ENCODE data around the gene C3orf18.
A peak's percentile ranks its signal among the peaks of the same experiment; 100 is the strongest.

C3orf18 gene

DNA sequence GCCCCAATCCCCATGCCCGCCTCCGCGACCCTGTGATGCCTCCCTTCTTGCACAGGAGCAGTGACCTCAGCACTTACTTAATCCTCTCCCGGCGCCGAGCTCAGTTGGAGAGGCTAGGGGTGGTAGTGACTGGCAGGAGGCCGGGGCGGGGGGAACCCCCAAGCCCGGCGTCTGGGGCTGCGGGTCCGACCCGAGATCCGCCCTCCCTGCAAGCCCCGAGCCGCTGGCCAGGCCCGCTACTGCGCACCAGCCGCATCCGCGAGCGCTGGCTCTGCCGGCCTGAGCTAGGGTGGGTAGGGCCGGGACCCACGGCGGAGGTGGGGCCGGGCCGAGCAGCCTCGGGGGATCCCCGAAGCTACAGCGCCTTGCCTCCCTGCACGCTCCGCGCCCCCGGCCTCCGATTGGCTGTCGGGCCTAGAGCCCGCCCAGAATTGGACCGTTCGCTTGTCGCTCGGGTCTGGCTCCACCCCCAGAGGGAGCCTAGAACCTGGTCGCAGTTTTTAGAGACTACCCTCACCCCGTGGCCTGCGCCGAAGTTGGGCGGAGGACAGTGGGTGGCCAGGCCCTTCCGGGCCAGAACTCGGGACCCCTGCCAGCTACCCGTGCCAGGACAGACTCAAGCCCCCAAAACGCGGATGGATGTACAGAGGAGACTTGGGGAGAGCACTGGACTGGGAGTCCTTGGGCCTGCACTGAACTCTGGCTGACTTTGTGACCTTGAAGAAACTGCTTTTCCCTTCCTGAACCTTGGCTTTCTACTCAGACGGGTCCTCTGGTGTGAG lies at the start of gene C3orf18:
TSS of gene C3orf18 (minus strand) at position 362 of the 782 bp plus-strand sequence. CDS start 2,048 bp downstream, outside the sequence.
- Histone ChIP-seq H3K4me3 (ENCODE audit: low read depth, low read length) (peak within 1 kb of the TSS; percentile 92), H3K27me3 (ENCODE audit: control insufficient read depth, insufficient read depth, low read length) (peaks cover 10% of the 10 kb centered on the region), H3K4me1 (ENCODE audit: control insufficient read depth, insufficient read depth, low read length) (peaks cover 4% of the 10 kb centered on the region), H3K36me3 (ENCODE audit: control insufficient read depth, insufficient read depth, low read length) (no peaks in the 10 kb centered on the region), H3K9ac (ENCODE audit: low read depth, low read length) (peak within 1 kb of the TSS; percentile 43; the same call in 1 of the 2 replicates), H3K27ac (ENCODE audit: low read depth, low read length) (no peak within 1 kb of the TSS), H3K9me3 (ENCODE audit: control insufficient read depth, insufficient read depth, low read length) (no peaks in the 10 kb centered on the region)

DNA sequence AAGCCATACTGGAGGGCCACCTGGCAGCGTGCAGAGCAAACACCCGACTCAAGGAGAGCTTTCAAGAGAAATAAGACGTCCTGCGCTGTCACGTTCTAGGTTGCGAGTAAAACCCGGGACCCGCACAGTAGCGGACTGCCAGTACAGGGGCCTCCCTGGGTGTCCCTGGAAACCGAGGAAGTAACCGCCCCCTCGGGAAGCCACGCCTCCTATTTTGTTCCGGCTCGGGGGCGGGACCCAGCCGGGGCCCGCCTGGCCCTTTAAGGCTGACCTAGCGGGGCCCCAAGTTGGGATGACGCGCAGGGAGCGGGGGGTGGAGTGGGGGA lies 49.2 kb upstream of the C3orf18 start:
- Histone ChIP-seq H3K4me1 (ENCODE audit: control insufficient read depth, insufficient read depth, low read length) (peaks cover 11% of the 10 kb centered on the region), H3K9ac (ENCODE audit: low read depth, low read length) (no peak overlapping the region), H3K27me3 (ENCODE audit: control insufficient read depth, insufficient read depth, low read length) (peaks cover 25% of the 10 kb centered on the region), H3K36me3 (ENCODE audit: control insufficient read depth, insufficient read depth, low read length) (peaks cover 8% of the 10 kb centered on the region; the same call in 1 of the 2 replicates), H3K27ac (ENCODE audit: low read depth, low read length) (peak overlapping the region; percentile 38), H3K9me3 (ENCODE audit: control insufficient read depth, insufficient read depth, low read length) (no peaks in the 10 kb centered on the region), H3K4me3 (ENCODE audit: low read depth, low read length) (peak overlapping the region; percentile 75)

DNA sequence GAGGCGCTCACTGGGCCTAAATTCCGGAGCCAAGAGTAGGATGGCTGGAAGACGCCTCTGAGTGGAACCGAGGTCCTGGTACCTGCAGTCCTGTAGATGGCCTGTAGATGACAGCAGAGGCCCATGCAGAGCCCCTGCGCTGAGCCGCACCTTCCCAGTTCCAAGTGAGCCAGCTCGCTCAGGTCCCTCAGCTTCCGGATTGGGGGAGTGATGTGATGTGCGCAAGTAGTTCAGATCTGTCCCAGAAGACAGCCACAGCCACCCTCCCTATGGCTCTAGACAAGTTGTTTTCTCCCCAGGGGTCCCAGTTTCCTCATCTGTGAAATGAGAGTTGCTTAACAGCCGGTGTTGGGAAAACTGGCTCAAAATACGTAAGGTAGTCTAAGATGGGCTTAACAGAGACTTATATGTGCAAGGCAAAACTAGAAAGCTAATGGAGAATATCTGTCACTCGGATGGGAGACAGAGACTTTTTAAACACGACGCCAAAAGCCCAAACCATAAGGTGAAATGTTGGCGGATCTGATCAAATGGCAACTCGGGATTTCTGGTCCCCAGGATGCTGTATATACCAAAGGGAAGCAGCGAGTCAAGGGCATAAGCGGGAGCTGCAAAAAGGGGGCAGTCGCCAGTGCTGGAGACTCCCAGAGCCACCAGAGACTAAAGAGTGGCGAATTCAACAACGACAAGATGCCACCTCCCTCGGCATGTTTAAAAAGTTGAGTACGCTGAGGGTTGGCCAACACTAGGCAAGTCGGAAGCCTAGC lies 48.6 kb upstream of the C3orf18 start:
- Histone ChIP-seq H3K9me3 (ENCODE audit: control insufficient read depth, insufficient read depth, low read length) (no peaks in the 10 kb centered on the region), H3K4me1 (ENCODE audit: control insufficient read depth, insufficient read depth, low read length) (peaks cover 11% of the 10 kb centered on the region), H3K9ac (ENCODE audit: low read depth, low read length) (no peak overlapping the region), H3K4me3 (ENCODE audit: low read depth, low read length) (peak overlapping the region; percentile 75), H3K36me3 (ENCODE audit: control insufficient read depth, insufficient read depth, low read length) (peaks cover 8% of the 10 kb centered on the region; the same call in 1 of the 2 replicates), H3K27ac (ENCODE audit: low read depth, low read length) (peak overlapping the region; percentile 38), H3K27me3 (ENCODE audit: control insufficient read depth, insufficient read depth, low read length) (peaks cover 28% of the 10 kb centered on the region)

DNA sequence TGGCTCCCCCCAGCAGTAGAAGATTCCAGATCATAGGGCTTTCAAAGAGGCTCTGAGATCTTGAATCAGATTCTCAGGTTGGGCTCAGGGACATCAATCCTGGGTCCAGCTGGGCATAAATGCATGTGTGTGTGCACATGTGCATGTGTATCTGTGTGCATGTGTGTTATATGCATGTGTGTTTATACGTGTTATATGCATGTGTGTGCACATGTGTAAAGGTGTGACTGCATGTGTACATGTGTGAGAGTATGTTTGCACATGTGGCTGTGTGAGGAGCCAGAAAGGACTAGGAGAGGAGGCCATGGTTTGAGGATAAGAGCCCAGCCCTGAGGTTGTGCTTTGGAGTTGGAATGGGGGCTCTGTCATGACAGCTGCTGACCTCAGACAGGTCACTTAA lies 47.6 kb upstream of the C3orf18 start:
- Histone ChIP-seq H3K9me3 (ENCODE audit: control insufficient read depth, insufficient read depth, low read length) (no peaks in the 10 kb centered on the region), H3K4me3 (ENCODE audit: low read depth, low read length) (no peak overlapping the region), H3K27ac (ENCODE audit: low read depth, low read length) (no peak overlapping the region), H3K36me3 (ENCODE audit: control insufficient read depth, insufficient read depth, low read length) (peaks cover 7% of the 10 kb centered on the region; the same call in 1 of the 2 replicates), H3K9ac (ENCODE audit: low read depth, low read length) (no peak overlapping the region), H3K4me1 (ENCODE audit: control insufficient read depth, insufficient read depth, low read length) (peaks cover 15% of the 10 kb centered on the region), H3K27me3 (ENCODE audit: control insufficient read depth, insufficient read depth, low read length) (peaks cover 37% of the 10 kb centered on the region)

DNA sequence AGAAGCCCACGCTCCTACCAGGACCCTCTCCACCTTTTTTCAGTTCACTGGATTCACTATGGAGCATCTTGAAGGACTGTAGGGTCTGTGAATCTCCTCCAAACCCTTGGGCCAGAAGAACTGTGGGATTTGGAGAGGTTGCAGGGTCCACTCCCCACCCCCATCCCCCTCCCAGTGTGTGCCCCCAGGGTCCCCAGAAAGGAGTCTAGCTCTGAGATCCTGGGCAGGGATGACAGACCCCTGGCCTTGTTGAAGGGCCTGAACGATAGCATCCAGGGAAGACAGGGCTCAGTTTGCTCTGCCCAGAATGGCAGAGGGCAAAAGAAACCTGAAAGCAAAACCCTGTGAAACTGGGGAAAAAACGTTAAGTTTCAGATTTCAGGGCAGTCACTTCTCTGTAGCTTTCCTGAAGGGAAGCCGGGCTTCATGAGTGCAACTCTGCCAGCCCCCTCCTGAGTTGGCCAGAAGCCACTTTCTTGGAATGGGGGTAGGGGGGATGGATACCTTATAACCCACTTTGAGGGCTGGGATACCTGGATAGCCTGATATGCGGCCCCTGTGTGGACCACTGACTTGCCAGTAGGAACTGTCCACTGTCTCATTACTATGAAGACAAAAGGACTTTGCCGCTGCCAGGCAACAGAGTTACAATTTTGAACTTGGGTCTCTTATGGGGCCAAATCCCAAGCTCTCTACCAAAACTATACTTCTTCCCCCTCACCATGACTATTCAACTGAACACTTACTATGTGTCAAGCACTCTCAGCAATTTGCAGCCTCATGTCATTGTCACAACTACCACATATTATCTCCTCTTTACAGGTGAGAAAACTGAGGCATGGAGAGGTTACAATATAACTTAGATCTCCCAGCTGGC lies 45.7 kb upstream of the C3orf18 start:
- H3K27ac ChIP-seq (ENCODE audit: low read depth, low read length), result no peak overlapping the region
- H3K27me3 ChIP-seq (ENCODE audit: control insufficient read depth, insufficient read depth, low read length), result peaks cover 40% of the 10 kb centered on the region
- no peak overlapping the region for H3K4me3 ChIP-seq (ENCODE audit: low read depth, low read length)
- no peaks in the 10 kb centered on the region for H3K36me3 ChIP-seq (ENCODE audit: control insufficient read depth, insufficient read depth, low read length)
- no peak overlapping the region for H3K9ac ChIP-seq (ENCODE audit: low read depth, low read length)
- H3K4me1 ChIP-seq (ENCODE audit: control insufficient read depth, insufficient read depth, low read length), result peaks cover 15% of the 10 kb centered on the region
- H3K9me3 ChIP-seq (ENCODE audit: control insufficient read depth, insufficient read depth, low read length), result no peaks in the 10 kb centered on the region

DNA sequence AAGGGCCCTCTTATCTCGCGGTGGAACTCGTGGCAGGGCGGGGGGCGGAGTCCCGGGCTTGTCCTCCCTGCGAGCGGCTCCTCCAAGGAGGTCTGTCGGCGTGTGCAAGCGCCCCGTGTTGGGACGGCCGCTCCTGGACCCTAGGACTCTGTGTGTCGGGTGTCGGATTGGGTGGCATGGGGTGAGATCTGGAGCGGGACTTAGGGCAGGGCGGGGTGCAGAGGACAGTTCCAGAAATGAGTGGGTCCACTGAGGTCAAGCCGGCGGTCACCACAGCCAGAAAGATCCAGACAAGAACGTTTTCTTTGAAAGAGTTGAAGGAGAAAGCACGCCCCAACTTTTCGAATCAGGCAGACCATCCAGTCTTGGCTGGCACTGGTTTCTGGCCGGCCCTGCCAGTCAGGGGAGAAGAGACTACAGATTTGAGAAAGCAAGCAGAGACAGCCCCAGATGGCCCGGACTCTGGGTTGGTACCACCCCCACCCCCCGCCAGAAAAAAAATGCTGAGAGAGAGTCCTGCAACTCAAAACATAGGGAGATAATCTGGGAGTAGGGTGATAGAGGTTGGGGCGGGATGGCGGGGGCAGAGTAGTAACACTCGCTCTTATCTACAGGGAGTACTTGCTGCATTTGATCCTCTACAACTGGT lies 44.8 kb upstream of the C3orf18 start:
- H3K4me1 ChIP-seq (ENCODE audit: control insufficient read depth, insufficient read depth, low read length), result peaks cover 8% of the 10 kb centered on the region
- H3K9me3 ChIP-seq (ENCODE audit: control insufficient read depth, insufficient read depth, low read length), result no peaks in the 10 kb centered on the region
- no peak overlapping the region for H3K27ac ChIP-seq (ENCODE audit: low read depth, low read length)
- no peak overlapping the region for H3K9ac ChIP-seq (ENCODE audit: low read depth, low read length)
- no peaks in the 10 kb centered on the region for H3K36me3 ChIP-seq (ENCODE audit: control insufficient read depth, insufficient read depth, low read length)
- H3K27me3 ChIP-seq (ENCODE audit: control insufficient read depth, insufficient read depth, low read length), result peaks cover 40% of the 10 kb centered on the region
- peak overlapping the region; percentile 67 for H3K4me3 ChIP-seq (ENCODE audit: low read depth, low read length)

DNA sequence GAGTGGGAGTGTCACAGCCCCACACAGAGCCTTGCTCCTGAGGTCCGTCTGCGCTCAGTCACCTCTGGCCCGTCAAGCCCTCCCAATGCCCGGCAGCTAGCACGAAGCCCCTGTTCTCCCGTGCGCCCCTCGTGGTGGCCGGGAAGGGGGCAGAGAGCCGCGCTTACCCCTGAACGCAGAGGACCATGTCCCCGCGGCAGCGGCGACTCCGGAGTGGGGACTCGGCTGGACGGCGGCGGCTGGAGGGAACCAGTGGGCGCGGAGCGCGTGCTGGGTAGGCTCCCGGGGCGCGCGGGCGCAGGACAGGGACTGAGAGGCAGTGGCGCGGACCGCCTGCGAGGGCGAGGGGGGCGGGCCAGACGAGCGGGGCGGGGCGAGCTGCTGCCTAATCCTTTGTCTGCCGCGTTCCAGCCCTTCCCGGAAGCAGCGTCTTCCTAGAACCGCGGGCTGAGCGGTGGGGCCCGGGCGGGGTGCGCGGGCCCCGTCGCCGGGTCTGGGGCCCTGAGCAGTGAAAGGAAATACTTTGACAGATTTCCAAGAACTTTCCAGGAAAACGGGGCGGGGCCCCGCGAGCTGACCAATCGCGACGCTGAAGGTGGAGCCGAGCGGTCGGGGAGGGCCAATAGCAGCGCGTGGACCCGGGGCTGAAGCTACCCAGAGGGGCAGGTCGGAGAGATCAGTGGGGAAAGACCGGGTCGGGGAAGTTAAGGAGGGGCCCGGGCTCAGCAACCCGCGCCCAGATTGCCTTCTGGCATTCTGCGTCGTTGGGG lies 44.1 kb upstream of the C3orf18 start, which contains the start of gene CISH:
TSS of gene CISH (minus strand) at position 311 of the 770 bp plus-strand sequence. CDS start at position 187, 124 bp downstream.
- H3K27ac ChIP-seq (ENCODE audit: low read depth, low read length), result peak within 1 kb of the TSS; percentile 87
- H3K27me3 ChIP-seq (ENCODE audit: control insufficient read depth, insufficient read depth, low read length), result peaks cover 40% of the 10 kb centered on the region
- peaks cover 8% of the 10 kb centered on the region for H3K4me1 ChIP-seq (ENCODE audit: control insufficient read depth, insufficient read depth, low read length)
- peak within 1 kb of the TSS; percentile 50; the same call in 1 of the 2 replicates for H3K9ac ChIP-seq (ENCODE audit: low read depth, low read length)
- H3K4me3 ChIP-seq (ENCODE audit: low read depth, low read length), result peak within 1 kb of the TSS; percentile 67
- no peaks in the 10 kb centered on the region for H3K9me3 ChIP-seq (ENCODE audit: control insufficient read depth, insufficient read depth, low read length)
- H3K36me3 ChIP-seq (ENCODE audit: control insufficient read depth, insufficient read depth, low read length), result no peaks in the 10 kb centered on the region

DNA sequence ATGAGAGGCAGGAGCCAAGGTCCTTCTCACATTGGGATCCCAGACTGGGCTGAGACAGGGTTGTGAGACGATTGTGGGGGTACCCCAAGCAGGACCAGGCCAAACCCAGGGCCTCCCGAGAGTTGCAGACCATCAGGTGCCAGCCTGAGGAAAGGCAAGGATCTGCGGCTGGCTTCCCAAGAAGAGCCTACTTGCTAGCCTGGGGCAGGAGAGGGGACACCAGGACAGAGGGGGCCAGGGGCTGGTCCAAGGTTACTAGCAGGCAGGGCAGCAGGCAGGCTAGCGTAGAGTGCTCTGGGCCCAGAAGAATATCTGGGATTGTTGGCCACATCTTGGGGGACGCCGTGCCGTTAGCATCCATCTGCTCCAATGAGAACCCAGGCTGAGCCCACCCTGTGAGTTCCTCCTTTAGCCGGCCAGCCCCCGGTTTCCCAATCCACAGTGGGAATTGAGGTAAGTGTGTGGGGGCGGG lies 43.5 kb upstream of the C3orf18 start:
- Histone ChIP-seq H3K27me3 (ENCODE audit: control insufficient read depth, insufficient read depth, low read length) (peaks cover 40% of the 10 kb centered on the region), H3K9me3 (ENCODE audit: control insufficient read depth, insufficient read depth, low read length) (no peaks in the 10 kb centered on the region), H3K4me1 (ENCODE audit: control insufficient read depth, insufficient read depth, low read length) (peaks cover 4% of the 10 kb centered on the region; the same call in 1 of the 2 replicates), H3K4me3 (ENCODE audit: low read depth, low read length) (peak overlapping the region; percentile 67), H3K36me3 (ENCODE audit: control insufficient read depth, insufficient read depth, low read length) (no peaks in the 10 kb centered on the region), H3K9ac (ENCODE audit: low read depth, low read length) (0 out of 2 replicates have a peak overlapping the region, but pooled peaks have one; percentile 50), H3K27ac (ENCODE audit: low read depth, low read length) (peak overlapping the region; percentile 87)

DNA sequence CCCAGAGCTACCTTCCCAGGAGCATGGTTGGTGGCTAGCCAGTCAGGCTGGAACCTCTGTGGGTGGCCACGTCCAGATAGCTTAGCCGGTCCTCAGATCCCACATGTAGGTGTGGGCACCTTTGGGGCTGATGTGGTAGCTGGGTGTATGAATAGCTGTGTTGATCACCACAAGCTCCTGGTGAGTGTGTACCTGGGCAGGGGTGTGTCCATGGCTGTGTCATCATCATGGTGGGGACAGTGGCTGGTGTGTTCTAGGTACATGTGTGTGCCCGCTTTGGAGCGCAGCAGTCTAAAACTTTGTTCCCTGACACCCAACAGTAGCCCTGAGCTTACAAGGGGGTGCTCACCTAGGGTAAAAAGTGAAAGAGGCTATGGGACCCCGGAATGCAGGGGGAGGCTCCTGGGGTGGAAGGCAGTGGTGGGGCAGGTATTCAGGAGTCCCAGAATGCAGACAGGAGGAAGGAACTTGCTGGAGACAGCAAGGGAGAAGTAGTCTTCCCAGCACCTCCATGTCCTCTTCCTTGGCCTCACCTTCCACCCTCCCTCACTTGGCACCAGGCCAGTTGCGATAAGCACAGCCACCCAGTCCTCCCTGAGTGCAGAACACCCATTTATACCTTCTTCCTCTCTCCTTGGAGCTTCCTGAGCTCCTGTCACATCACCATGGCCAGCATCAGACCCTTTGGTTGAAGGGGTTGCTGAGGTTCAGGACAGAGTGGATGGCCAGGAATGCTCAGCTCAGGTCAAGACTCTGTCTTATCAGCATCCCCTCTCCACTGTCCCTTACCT lies 42.8 kb upstream of the C3orf18 start:
- H3K4me3 ChIP-seq (ENCODE audit: low read depth, low read length), result no peak overlapping the region
- no peak overlapping the region for H3K27ac ChIP-seq (ENCODE audit: low read depth, low read length)
- H3K27me3 ChIP-seq (ENCODE audit: control insufficient read depth, insufficient read depth, low read length), result peaks cover 39% of the 10 kb centered on the region
- no peak overlapping the region for H3K9ac ChIP-seq (ENCODE audit: low read depth, low read length)
- no peaks in the 10 kb centered on the region for H3K9me3 ChIP-seq (ENCODE audit: control insufficient read depth, insufficient read depth, low read length)
- no peaks in the 10 kb centered on the region for H3K36me3 ChIP-seq (ENCODE audit: control insufficient read depth, insufficient read depth, low read length)
- H3K4me1 ChIP-seq (ENCODE audit: control insufficient read depth, insufficient read depth, low read length), result peaks cover 4% of the 10 kb centered on the region; the same call in 1 of the 2 replicates
